HepG2 (cell line): ENCODE data around the gene MOK. TPM values are rescaled to one million over a fixed set of nuclear protein-coding genes. Genes with fewer than 3 reads are reported as not detected.

Experiments
- CBX5 ChIP-seq: sonication (generic); formaldehyde crosslinking; IDR thresholded peaks from 2 replicates; pipeline ENCODE4 v1.4.0; 2020; ENCODE audit warnings: missing genetic modification reagents, borderline replicate concordance
- CSRNP2 ChIP-seq: sonication (generic); formaldehyde crosslinking; conservative IDR thresholded peaks from 2 replicates; pipeline ENCODE4 v1.8.0; 2022; ENCODE audit warnings: low read depth, missing genetic modification reagents
- ELF1 ChIP-seq: sonication (generic); formaldehyde crosslinking; IDR thresholded peaks from 2 replicates; pipeline ENCODE4 v1.4.0; 2020; ENCODE audit warnings: missing genetic modification reagents
- KMT2A ChIP-seq: sonication (generic); formaldehyde crosslinking; IDR thresholded peaks from 2 replicates; pipeline ENCODE4 v1.4.0; 2020; ENCODE audit warnings: missing genetic modification reagents
- MTF2 ChIP-seq: sonication (generic); formaldehyde crosslinking; IDR thresholded peaks from 2 replicates; pipeline ENCODE4 v1.5.0; 2020; ENCODE audit warnings: missing genetic modification reagents, borderline replicate concordance
- PPARG ChIP-seq: conservative IDR thresholded peaks from 2 replicates; pipeline ENCODE4 v1.6.1; 2016; ENCODE audit warnings: missing biosample characterization, missing genetic modification reagents
- RNF219 ChIP-seq: sonication (generic); formaldehyde crosslinking; IDR thresholded peaks from 2 replicates; pipeline ENCODE4 v1.5.0; 2020; ENCODE audit warnings: mild to moderate bottlenecking, missing genetic modification reagents
- TAF1 ChIP-seq: sonication (generic); formaldehyde crosslinking; IDR thresholded peaks from 2 replicates; pipeline ENCODE4 v1.4.0; 2020; ENCODE audit warnings: missing genetic modification reagents
- THAP8 ChIP-seq: sonication (generic); formaldehyde crosslinking; IDR thresholded peaks from 2 replicates; pipeline ENCODE4 v1.5.1; 2020; ENCODE audit warnings: missing genetic modification reagents, mild to moderate bottlenecking, borderline replicate concordance
- ZBTB7B ChIP-seq: sonication (generic); formaldehyde crosslinking; IDR thresholded peaks from 2 replicates; pipeline ENCODE4 v1.4.0; 2020; ENCODE audit warnings: missing genetic modification reagents
- ZNF205 ChIP-seq: IDR thresholded peaks from 2 replicates; pipeline ENCODE4 v1.6.1; 2018; ENCODE audit warnings: missing biosample characterization, missing genetic modification reagents
- ZNF234 ChIP-seq: sonication (generic); formaldehyde crosslinking; conservative IDR thresholded peaks from 2 replicates; pipeline ENCODE4 v1.5.1; 2020; ENCODE audit warnings: mild to moderate bottlenecking, missing genetic modification reagents
- ZNF260 ChIP-seq: sonication (generic); formaldehyde crosslinking; IDR thresholded peaks from 2 replicates; pipeline ENCODE4 v1.4.0; 2020; ENCODE audit warnings: missing genetic modification reagents, low read depth, mild to moderate bottlenecking, borderline replicate concordance
- ZNF326 ChIP-seq: sonication (generic); formaldehyde crosslinking; IDR thresholded peaks from 2 replicates; pipeline ENCODE4 v1.4.0; 2020; ENCODE audit warnings: missing genetic modification reagents, borderline replicate concordance
- ZNF343 ChIP-seq: sonication (generic); formaldehyde crosslinking; IDR thresholded peaks from 2 replicates; pipeline ENCODE4 v1.4.0; 2020; ENCODE audit warnings: mild to moderate bottlenecking, missing genetic modification reagents
- ZNF761 ChIP-seq: sonication (generic); formaldehyde crosslinking; conservative IDR thresholded peaks from 2 replicates; pipeline ENCODE4 v1.4.0; 2020; ENCODE audit warnings: mild to moderate bottlenecking, missing genetic modification reagents
- ZNF788 ChIP-seq: sonication (generic); formaldehyde crosslinking; IDR thresholded peaks from 2 replicates; pipeline ENCODE4 v1.5.0; 2020; ENCODE audit warnings: mild to moderate bottlenecking, missing genetic modification reagents, borderline replicate concordance
- polyA plus RNA-seq, 8 experiments: library from polyadenylated mRNA; depleted of rRNA in 3 of 8; stranded (reverse) in 7 of 8; unstranded in 1 of 8; fragments of >200 nt; fragmentation: Illumina TruSeq in 4 of 8; extraction: Trizol in 4 of 8; gene quantifications; 2 replicates each; pipeline versions ENCODE4 v1.2.1 to v1.2.3, GENCODE V29; 2011 to 2016; ENCODE audit warnings: low read depth in 4 of 8, missing spikeins in 1 of 8, mixed read lengths in 1 of 8; ENCODE audit not compliant: insufficient read depth in 1 of 8
- total RNA-seq, 5 experiments: library from RNA; depleted of rRNA; stranded (reverse); fragments of >200 nt; fragmentation: Illumina TruSeq; extraction: Trizol; gene quantifications; 2 replicates each; pipeline ENCODE4 v1.2.3, GENCODE V29; 2016; ENCODE audit warnings: low read depth in 1 of 5
- TF ChIP-seq, protein P1 (sequence below): IDR thresholded peaks from 2 replicates; pipeline ENCODE4 v1.6.1; 2012; ENCODE audit warnings: low read length, improper control_type of control experiment
- TF ChIP-seq, protein P2 (sequence below): sonication (generic); formaldehyde crosslinking; IDR thresholded peaks from 2 replicates; pipeline ENCODE4 v1.8.1; 2023; ENCODE audit warnings: mild to moderate bottlenecking, missing genetic modification reagents
- TF ChIP-seq, protein P3 (sequence below): sonication (generic); formaldehyde crosslinking; IDR thresholded peaks from 2 replicates; pipeline ENCODE4 v1.4.0; 2020; ENCODE audit warnings: missing genetic modification reagents; ENCODE audit errors: not compliant biosample characterization

The MOK gene
- total and polyA plus RNA-seq, 2 of the 13 experiments (the other 11 are each of a cell fraction or from before 2014, with no cell fraction given): 15.3 to 16.9 TPM

DNA sequence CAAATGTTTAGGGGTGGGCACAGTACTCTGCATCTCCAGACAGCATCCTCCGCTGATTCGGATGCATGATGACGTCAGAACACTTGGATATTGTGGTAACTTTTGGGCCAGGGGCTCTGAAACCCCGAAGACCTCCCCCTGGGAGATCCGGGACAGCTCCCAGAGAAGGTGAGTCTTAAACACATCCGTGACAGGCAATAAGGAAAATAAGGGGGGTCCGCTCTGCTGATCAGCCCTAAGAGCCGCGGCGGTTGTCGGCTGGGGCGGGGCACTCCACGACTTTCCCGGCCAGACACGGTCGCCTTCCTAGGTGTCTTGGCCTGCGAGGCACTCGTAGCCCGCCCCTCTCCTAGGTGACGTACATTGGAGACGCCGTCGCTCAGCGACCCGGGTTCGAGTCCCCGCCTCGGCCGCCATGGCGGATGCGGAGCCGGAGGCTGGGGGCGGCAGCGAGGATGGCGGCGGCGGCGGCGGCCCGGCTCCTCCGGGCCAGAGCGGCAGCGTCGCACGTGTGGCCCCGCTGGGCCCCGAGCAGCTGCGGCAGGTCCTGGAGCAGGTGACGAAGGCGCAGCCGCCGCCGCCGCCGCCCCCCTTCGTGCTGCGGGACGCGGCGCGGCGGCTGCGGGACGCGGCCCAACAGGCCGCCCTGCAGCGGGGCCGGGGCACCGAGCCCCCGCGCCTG lies 14.5 kb upstream of the MOK start, which contains the start of gene ZNF839 (continued):
- TF ChIP-seq PPARG (CRISPR knock-in tag) (no peak), ZNF234 (CRISPR knock-in tag) (no peak), ZNF761 (CRISPR knock-in tag) (no peak), CBX5 (no peak), ZNF343 (CRISPR knock-in tag) (no peak), ZNF788 (peak; percentile 71; the same call in 1 of the 2 replicates), CSRNP2 (CRISPR knock-in tag) (no peak), ZNF260 (CRISPR knock-in tag) (no peak), ELF1 (CRISPR knock-in tag) (no peak; the same call in 1 of the 2 replicates), THAP8 (CRISPR knock-in tag) (no peak), TAF1 (CRISPR knock-in tag) (peak; percentile 62; the same call in 1 of the 2 replicates), KMT2A (CRISPR knock-in tag) (peak; percentile 70), ZNF205 (CRISPR knock-in tag) (0 out of 2 replicates have a peak, but pooled peaks have one; percentile 27), ZNF326 (CRISPR knock-in tag) (no peak), ZBTB7B (CRISPR knock-in tag) (no peak), MTF2 (no peak), RNF219 (CRISPR knock-in tag) (no peak)
- TF ChIP-seq, protein P1, sequence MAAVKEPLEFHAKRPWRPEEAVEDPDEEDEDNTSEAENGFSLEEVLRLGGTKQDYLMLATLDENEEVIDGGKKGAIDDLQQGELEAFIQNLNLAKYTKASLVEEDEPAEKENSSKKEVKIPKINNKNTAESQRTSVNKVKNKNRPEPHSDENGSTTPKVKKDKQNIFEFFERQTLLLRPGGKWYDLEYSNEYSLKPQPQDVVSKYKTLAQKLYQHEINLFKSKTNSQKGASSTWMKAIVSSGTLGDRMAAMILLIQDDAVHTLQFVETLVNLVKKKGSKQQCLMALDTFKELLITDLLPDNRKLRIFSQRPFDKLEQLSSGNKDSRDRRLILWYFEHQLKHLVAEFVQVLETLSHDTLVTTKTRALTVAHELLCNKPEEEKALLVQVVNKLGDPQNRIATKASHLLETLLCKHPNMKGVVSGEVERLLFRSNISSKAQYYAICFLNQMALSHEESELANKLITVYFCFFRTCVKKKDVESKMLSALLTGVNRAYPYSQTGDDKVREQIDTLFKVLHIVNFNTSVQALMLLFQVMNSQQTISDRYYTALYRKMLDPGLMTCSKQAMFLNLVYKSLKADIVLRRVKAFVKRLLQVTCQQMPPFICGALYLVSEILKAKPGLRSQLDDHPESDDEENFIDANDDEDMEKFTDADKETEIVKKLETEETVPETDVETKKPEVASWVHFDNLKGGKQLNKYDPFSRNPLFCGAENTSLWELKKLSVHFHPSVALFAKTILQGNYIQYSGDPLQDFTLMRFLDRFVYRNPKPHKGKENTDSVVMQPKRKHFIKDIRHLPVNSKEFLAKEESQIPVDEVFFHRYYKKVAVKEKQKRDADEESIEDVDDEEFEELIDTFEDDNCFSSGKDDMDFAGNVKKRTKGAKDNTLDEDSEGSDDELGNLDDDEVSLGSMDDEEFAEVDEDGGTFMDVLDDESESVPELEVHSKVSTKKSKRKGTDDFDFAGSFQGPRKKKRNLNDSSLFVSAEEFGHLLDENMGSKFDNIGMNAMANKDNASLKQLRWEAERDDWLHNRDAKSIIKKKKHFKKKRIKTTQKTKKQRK: no peak
- TF ChIP-seq, protein P2, sequence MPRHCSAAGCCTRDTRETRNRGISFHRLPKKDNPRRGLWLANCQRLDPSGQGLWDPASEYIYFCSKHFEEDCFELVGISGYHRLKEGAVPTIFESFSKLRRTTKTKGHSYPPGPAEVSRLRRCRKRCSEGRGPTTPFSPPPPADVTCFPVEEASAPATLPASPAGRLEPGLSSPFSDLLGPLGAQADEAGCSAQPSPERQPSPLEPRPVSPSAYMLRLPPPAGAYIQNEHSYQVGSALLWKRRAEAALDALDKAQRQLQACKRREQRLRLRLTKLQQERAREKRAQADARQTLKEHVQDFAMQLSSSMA: no peak
- TF ChIP-seq, protein P3, sequence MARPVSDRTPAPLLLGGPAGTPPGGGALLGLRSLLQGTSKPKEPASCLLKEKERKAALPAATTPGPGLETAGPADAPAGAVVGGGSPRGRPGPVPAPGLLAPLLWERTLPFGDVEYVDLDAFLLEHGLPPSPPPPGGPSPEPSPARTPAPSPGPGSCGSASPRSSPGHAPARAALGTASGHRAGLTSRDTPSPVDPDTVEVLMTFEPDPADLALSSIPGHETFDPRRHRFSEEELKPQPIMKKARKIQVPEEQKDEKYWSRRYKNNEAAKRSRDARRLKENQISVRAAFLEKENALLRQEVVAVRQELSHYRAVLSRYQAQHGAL (CRISPR knock-in tag): no peak
